Activated naive CD8-positive, alpha-beta T cell treated with anti-CD3 and anti-CD28 coated beads, Interleukin-2, amount 50 U/mL, for 16 hours (primary cell): ENCODE data around the gene MAGOHB.
"Not testable (repeated sequence)": the region's sequence is repeated elsewhere in the genome, so short reads cannot be mapped to it uniquely, and the experiment has no call there.

Experiments used
- DNase-seq: peaks from one replicate; pipeline ENCODE4 v3.0.0-alpha.2; 2020; ENCODE audit warnings: low read depth, low spot score

Gene MAGOHB

DNA sequence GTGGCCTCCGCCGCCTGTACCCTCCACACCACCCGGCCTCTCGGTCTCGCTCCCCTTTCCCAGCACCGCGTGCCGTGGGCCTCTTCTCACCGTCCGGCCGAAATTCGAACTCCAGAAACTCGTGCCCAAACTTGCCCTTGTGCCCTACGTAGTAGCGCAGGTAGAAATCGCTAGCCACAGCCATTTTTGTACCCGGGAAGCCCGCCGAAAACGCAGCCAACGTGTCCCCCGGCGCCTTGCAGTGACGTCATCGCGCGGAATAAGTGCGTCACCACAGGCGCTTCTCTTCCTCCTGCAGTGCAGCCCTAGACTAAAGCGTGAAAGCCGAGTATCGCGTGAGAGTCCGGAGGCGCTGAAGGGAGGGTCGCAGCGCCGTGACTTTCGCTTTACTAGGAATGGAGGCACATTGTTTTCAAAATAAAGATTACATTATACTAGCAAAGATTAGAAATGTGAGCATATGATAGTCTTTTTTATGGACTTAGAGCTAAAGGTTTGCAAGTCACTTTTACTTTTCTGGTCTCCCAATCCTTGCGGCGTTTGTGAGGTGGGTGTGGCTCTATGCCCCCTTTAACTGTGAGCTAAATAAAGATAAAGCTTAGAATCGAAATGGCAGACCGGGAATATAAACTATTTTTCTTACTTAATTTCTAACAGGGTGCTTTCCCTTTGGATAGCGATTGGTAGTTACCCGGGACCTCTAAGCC lies at the start of gene MAGOHB:
MAGOHB (minus strand) TSS at position 261 of the 707 bp plus-strand sequence; CDS start at position 184, 77 bp downstream.
- peak; percentile 99 for DNase-seq

DNA sequence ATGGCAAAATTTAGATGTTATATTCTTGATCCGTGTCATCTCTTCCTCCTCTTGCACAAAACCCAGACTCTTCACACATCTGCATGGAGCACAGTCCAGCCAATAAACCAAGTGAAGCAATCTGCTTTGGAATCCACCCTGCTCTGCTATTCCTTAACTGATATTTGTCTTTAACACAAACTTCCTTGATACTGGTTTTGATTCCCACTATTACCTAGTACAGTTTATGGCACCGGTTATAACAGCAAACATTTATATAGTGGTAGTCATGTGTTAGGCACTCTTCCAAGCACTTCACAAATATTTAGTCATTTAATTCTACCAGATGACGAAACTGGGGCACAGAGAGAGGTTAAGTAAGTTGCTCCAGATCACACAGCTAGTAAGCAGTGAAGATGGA lies 47.9 kb upstream of the MAGOHB start:
- no peak for DNase-seq

DNA sequence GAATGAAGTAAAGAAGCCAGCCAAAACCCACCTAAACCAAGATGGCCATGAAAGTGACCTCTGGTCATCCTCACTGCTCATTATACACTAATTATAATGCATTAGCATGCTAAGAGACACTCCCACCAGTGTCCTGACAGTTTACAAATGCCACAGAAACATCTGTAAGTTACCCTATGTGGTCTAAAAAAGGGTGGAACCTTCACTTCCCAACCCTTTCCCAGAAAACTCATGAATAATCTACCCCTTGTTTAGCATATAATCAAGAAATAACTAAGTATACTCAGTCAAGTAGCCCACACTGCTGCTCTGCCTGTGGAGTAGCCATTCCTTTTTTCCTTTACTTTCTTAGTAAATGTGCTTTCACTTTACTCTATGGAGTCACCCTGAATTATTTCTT lies 40.6 kb upstream of the MAGOHB start:
- DNase-seq, result no peak

DNA sequence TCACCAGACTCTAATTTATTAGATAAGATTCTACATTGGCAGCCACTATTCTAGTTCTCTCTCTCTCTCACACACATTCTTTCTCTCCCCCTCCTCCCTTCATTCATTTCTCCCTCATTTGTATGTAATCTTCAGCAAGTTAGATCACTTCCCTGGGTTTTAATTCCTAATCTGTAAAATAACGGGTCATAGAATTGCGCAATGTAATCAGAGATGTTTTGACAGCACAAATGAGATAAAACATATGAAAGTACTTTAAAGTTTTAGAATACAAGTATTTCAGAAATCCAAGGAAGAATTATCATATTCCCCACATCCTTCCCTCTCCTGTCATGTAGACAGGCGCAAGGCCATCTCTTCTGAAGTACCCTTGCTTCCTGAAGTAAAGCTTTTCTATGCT lies 38.8 kb upstream of the MAGOHB start:
- DNase-seq, result no peak

DNA sequence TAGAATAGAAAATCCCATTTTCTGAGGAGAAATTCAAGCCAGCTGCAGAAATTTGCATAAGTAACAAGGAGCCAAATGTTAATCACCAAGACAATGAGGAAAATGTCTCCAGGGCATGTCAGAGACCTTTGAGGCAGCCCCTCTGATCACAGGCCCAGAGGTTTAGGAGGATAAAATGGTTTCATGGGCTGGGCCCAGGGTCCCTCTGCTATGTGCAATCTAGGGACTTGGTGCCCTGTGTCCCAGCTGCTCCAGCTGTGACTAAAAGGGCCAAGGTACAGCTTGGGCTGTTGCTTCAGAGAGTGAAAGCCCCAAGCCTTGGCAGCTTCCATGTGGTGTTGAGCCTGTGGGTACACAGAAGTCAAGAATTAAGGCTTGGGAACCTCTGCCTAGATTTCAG lies 33.2 kb upstream of the MAGOHB start:
- DNase-seq, result not testable (repeated sequence)

DNA sequence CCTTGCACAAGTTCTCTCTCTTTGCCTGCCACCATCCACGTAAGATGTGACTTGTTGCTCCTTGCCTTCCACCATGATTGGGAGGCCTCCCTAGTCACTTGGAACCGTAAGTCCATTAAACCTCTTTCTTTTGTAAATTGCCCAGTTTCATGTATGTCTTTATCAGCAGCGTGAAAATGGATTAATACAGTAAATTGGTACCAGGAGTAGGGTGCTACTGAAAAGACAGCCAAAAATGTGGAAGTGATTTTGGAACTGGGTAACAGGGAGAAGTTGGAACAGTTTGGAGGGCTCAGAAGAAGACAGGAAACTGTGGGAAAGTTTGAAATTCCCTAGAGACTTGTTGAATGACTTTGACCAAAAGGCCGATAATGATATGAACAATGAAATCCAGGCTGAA lies 32.5 kb upstream of the MAGOHB start:
- no peak for DNase-seq

DNA sequence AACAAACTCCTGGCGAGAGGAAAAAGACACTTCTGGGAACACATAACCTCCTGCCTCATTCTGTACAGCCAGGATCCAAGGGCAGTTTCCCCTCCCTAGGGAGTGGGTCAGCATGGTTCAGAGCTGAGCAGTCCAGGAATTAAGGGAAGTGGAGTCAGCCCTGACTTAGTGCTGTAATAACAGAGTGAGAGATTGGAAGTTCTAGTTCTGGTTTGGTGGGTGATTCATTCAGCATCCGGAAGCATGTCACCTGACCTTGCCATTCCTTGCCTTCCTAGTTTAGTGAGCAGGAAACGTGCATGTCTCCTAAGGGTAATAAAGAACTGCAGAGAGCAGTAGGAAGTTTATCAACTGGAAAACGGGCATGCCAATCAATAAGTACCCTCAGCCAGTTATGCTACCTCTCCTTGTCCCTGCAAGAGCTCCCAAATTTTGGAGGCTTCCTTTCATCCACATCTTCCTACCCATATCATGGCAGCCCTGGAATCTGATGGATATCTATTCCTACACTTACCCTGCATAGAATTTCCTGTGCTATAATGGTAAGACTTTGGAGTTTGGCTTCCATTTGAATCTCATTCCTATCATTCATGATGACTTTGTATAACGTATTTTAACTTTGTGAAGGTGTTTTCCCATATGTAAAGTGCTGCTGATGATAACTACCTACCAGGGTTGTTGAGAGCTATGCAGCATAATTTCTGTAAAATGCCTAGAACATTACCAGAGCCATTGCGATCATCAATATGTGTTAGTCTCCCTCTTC lies 28.5 kb upstream of the MAGOHB start:
- no peak for DNase-seq

DNA sequence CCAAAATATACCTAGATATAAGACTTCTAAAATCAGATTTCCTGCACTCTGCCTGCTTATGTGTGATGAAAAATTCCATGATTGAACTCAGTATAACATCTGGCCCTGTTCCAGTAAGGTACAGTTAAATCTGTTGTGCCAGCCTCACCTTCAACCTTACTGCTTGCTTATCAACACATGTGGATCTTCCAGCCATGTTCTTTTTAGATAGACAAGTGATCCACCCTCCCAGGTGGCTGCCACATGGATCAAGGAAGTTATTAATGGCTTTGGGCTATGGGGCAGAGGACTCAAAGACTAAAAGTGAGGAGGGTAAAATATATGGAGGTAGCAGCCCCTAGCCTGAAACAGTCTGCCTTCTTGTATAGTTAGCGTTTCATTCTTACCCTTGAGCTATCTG lies 25.3 kb upstream of the MAGOHB start:
- DNase-seq, result no peak

DNA sequence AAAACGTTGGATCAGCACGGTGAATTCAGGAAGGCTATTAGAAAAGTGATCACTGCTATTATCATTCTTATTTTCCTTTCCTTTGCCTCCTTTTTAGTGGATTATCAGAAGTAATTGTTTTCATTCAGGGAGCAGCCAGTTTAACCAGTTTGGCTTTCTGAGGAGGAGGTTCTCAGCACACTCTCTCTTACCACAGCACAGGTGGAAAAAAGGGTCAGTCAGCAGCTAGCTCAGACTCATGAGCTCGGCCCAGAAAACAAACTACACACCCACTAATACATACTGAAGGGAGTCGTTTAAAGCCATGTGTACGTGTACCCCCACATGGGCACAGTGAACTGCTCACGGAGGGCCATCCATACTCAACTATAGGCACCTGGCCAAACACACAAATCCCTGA lies 23.2 kb upstream of the MAGOHB start:
- DNase-seq, result no peak

DNA sequence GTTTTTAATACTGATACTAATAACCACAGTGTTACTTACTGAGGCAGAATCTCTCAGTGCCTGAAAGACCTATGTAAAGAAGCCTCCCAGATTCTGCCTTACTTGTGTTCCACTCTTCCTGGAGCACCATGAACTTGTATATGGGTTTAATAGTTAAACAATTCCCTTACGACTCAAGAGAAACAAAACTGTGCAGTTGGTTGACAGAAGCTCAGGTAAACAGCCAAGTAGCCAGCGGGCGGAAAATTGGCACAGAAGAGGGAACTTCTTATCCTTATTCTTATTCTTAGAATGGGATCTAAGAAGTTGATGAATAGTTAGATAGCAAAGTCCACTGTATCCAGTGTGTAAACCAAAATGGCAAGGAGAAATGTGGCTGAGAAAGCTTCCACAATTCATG lies 22.7 kb upstream of the MAGOHB start:
- no peak for DNase-seq

DNA sequence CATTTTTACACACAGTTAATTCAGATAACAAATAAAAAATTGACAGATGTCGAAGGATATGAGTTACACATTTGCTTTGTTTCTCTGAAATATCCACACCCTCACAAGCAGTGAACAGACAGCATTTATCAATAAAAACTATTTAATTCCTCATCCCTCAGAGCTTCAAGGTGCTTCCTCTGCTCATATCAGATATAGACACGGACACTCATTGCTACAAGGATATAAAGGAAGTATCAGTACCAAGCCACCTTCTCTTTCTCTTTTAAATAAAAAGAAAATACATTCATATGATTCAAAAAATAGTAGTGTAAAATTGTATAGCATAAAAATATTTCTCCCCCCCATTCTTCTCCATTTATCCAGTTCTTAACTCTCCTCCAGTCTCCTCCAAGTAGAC lies 21.9 kb upstream of the MAGOHB start:
- DNase-seq, result no peak

DNA sequence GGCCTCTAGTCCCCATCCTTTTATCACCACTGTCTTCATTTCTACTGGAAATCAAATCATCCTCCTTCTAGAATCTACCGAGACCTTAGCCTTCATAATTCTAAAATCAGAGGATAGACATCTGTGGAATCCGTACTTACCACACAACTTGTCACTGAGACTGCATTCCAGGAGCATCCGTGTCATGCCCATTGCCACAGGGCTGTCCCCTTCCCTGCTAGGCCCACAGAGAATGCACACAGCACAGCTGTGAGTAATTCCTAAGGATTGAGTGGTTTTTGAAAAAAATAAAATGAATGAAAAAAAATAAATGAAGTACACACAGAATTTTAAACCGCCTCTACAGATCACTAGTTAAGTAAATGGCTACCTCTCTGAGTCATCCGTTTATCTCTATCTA lies 21.0 kb upstream of the MAGOHB start:
- DNase-seq, result no peak

DNA sequence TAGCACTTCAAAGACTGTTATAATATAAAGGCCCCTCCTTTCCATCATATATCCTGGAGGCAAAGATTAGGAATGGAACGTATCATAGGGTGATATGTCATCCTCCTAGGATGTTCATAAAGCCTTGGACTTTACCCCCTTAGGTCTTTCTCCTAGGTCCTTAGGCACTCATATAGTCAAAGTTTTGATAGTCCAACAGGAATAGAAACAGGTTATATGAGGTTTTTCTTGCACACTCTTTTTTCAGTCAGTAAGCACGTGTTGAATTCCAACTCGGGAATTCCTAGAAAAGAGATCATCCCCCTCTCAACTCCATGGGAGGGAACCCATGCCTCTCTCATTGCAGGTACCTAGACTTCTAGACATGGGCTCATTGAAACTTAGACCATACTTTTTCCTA lies 20.1 kb upstream of the MAGOHB start:
- DNase-seq, result no peak

DNA sequence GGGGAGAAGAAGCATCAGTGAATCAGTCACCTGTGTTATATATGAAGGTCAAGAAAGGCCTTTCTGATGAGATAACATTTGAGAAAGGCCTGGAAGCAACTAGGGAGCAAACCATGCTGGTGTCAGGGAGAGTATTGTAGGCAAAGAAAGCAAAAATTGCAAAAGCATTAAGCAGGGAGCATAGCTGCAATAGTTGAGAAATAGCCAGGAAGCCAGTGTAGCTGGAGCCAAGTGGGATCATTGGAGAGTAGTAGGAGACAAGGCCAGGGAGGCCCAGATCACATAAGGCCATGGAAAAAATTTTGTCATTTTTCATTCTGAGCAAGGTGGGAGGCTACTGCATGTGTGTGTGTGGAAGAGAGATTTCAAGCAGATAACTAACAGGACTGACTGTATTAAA lies 18.8 kb upstream of the MAGOHB start:
- no peak for DNase-seq

DNA sequence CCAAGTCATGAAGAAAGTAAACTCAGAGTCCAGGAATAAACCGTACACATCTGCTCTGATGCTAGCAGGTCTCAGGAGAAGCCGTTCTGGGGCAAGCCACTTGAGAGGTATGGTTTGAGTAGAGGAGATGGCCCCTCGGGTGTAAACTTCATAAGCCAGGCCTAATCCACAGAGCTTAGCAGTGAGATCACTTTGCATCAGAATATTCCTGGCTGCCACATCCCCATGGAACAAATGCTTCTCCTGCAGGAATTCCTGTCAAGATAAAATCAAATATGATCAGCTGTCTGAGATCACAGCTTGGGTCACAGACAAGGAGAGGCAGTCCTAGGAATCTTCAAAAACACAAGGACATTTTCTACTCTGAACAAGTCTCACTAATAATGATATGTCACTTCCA lies 11.2 kb upstream of the MAGOHB start:
- DNase-seq, result no peak

DNA sequence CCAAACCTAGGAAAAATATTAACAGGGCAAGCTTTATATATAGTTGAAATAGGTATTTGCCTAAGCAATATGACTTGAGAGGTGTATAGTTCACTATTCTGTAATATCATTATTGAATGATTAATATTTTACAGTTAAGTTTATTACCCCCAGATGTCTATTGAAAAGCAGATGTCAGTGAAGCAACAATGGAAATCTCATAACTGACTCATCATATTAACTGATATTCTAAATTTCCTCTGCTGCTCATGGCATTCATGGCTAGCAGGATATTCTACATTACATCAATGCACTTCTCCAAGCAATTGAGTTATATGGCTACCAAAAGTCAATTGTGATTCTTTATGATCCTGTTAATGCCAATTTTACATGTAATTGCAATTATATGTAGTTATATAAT lies 9.7 kb upstream of the MAGOHB start:
- no peak for DNase-seq

DNA sequence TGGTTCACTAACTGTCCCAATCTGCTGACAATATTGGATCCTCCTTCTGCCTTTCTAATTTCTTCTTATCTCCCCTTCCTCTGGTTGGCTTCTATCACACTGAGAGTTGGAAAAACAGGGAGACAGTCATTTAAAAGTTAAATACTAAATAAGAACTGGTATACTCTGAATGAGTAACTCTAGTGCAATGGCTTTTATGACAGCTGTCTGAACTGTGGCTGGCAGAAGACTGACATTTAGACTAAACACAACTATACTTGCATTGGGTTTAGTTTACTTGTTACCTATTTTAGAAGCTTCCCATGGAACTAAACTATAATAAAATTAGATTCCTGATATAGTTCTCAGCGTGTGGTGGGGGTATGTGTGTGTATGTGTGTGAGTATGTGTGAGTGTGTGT lies 7.9 kb upstream of the MAGOHB start:
- no peak for DNase-seq

DNA sequence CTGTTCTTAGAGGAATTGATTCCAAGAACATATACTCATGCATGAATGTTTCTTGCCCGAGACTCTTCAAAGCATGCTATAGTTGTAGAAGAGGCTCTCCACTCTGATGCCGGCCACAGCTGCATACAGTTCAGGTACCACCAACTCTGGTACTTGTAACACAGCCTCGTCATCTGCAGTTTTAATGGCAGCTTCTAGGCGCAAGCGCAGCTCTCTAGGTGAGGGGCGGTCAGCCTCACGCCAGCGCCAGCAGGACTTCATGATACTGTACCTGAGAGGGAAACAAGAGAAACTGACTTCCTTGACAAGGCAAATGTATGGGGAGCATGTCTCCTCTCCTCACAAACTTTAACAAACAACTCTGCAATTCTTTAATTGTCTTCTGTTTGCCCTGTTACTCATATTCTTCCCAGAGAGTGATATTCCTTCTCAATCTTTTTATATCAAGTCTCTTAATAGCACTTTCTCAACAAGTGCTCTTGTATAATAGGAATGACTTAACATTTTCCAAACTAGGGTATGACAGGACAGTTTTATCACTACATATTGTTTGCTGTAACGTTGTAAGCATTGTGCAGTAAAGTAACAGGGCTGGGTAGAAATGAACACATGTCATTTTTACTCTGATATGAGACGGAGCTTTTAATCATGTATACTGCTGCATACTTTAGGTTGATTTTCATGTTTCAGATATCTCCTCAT lies 6.8 kb upstream of the MAGOHB start:
- DNase-seq, result no peak

DNA sequence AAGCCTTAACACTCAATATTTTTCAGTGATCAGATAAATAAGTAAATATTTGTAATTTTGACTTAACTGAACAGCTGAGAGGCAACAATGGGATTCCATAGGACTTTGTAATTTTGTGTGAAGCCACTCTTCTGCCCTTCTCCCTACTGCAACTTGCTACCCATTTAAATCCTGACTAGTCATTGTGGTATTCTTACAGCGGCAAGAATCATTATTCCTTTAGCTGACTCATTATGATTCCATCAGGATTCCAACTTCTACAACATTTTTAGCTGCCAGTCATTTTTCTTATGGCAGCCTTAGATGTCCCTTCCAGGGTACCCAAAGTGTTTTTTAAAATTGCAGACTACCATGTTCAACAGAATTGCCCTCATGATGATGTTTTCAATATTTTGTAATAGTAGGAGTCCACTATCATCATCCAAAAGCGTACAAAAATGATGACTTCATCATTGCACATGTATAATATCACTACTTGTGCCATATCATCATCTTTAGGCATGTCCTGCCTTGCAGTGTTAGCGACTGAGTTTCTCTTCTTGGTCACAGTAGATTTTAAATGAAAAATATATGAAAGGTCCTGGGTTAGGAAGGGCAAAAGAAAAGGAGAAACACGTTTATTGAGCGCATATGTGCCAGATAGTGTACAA lies 5.1 kb upstream of the MAGOHB start:
- no peak for DNase-seq

DNA sequence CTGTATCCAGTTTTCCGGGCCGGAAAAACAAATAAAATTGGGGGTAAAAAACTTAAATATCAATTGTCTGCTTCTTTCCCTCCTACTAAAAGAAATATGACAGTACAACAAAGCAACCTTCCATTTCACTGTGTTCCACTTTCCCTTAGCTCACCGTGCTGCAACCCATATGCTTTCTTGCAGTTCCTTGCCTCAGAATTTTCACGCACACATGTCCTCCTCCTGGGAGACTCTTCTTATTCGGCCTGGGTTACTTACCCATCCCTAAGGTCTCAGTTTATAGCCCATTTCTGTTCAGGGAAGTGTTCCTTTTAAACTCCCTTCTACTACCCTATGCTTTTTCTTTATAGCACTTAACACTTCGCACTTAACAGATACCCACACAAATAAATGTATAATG lies 4.5 kb upstream of the MAGOHB start:
- DNase-seq, result no peak

DNA sequence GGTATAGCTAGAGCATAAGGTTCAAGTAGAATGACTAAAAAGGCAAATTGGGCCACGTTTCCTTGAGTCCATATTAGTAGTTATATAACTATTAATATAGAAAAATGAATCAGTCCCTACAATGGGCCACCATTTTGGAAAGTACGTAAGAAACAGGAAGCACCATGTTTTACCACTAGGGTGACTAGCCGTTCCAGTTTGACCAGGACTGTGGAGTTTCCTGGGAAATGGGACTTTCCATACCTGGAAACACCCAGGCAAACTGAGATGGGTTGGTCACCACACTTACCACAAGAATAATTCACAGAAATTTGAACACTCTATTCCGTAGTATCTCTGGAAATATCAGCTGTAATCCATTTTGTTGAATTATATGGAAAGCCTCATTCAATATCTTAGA lies 2.1 kb upstream of the MAGOHB start:
- DNase-seq, result no peak

DNA sequence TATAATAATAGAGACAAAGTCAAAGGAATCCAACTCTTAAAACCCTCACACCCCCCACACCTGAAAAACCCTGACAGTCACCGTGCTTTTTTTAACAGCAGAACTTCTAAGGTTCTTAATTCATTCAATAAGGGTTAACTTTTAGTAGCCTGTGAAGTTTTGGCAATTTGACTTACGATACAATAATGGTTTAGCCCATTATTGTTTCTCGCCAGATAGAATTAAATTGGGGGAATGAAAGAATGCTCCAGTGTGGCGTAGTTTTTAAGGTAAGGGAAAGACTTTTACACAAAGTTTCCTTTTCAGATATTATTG lies 604 bp upstream of the MAGOHB start:
- no peak for DNase-seq

DNA sequence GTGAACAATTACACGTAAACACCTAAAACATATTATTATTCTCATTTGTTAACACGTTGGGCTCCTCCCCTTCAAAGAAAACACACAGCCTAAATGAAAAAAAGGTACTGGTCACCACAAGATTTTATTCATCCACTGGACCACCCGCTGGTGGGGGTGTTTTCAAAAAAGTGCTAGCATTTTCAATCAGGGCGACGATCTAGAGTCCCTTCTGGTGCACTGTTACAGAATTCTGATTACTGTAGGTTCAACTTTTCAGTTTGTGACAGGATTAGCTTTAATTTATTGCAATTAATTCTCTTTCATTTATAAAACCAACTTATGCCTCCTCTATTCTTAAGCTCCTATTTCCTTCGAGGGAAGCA lies 443 bp downstream of the MAGOHB start:
- no peak for DNase-seq
